Tongue (tissue), 2 donors: ENCODE data around the gene ENGASE. TPM values are rescaled to one million over a fixed set of nuclear protein-coding genes. Genes with fewer than 3 reads are reported as not detected.

Source experiments
- DNase-seq: peaks from one replicate; pipeline ENCODE4 v3.0.0-alpha.2; 2015
- total RNA-seq: library from RNA; depleted of rRNA; stranded (reverse); fragments of >200 nt; gene quantifications from one replicate; pipeline ENCODE4 v1.2.3, GENCODE V29; 2014

Gene ENGASE
- total RNA-seq, 1 donor from 2014 or later = 18.8 TPM

DNA sequence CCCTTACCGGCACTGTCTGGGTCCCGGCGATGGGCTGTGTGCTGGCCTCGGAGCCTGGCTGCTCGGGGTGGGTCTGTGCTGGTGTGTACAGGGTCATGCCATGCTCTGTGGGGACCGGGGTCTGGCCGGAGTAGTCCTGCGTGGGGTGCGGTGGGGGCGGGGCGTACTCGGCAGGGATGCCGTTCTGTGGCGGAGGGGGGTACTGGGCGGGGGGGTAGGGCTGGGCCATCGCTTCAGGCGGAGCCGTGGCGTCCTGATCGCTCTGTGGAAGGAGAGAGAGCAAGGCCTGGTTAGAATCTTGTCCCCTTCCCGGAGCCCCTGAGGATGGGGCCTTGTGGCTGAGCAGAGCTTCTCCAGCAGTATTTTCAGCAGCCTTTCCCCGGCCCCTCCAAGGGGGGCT, 40.9 kb downstream of the ENGASE start:
- DNase-seq = peak; percentile 25

DNA sequence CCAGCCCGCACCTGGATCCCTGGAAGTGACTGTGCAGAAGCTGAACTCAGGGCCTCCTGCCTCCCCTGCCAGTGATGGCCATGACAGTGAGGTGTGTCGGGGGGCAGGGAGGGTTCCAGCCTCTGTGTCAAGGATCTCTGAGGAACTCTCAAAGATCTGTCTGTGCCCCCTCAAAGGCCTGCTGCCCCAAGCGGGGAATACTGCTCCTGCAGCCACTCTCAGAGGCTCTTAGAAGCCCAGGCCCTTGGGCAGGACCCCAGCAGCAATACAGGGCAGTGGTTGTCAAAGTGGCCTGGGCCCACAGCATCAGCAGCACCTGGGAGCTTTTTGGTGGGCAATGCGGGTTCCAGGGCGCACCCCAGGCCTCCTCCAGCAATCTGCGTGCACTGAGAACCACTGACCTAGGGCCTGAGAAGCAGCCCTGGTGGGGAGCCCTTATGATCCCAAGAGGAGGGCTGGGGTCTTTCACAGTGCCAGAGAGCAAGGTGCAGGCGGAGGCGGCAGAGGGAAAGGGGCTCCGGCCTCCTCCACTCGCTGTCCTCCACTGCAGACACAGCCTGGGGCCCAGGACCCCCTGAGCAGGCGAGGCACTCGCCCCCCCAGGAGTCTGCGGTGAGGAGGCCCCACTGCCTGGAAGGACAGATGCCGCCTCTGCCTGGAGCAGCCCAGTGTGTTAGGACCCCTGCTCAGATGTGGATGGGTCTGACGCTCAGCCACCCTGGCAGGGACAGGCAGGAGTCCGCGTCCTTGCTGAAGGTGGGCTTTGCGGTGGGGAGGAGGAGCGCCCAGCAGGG, 42.1 kb downstream of the ENGASE start:
- no peak for DNase-seq

DNA sequence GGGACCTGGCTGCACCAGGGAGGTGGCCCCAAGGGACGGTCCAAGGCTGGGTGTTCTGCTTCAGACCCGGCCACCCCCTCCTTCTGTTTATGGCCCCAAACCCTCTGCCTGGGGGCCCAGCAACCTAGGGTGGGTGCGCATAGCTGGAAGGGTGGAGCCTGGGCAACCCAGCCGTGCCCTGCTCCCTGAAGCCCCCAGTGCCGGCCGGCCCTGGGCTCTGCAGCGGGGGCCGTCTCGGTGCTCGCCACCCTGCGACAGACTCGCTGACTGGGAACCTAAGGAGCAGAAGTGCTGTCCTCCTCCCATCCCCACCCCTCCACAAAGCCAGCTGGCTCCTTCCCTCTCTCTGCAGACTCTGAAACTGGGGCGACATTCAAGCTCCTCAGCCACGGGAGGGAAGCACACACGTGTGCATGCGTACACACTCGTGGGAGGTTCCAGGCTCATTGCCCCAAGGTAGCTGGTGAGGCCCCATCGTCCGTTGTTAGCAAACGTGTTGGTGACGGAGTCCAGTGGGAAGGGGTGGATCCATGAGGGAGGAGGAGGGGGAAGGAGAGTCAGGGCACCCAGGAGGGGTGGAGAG, 43.4 kb downstream of the ENGASE start:
- DNase-seq = no peak

DNA sequence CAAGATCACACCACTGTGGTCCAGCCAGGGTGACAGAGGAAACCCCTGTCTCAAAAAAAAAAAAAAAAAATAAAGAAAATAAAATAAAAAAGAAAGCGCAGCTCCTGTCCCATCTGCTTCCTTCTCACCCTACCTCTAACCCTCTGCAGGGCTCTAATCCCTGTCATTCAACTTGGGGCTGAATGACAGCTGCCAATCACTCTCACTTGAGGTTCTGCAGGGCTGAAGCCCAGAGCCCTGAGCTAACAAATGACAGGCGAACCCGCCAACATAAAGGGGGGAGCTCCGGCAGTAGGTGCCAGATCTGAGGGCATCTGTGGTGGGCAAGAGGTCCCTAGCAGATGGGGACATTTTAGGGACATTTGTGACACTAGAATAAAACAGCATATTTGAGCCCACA, 44.3 kb downstream of the ENGASE start:
- DNase-seq = no peak

DNA sequence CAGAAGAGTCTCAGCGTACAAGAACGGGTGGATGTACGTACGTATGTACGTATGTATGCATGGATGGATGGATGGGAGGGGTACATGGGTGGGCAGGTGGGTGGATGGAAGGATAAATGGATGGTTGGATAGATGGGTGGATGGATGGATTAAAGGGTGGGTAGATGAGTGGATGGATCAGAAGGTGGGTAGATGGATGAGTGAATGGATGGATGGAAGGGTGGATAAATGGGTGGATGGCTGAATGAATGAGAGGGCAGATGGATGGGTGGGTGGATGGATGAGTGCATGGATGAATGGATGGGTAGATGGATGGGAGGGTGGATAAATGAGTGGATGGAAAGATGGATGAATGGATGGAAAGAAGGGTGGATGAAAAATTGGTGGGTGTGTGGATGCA, 45.6 kb downstream of the ENGASE start:
- DNase-seq = no peak

- DNase-seq = no peak
Observed at GRCh38 chr17:79123988-79124387, 49.4 kb downstream of the ENGASE start.

- no peak for DNase-seq
Observed at GRCh38 chr17:79124513-79125209, 50.0 kb downstream of the ENGASE start.

DNA sequence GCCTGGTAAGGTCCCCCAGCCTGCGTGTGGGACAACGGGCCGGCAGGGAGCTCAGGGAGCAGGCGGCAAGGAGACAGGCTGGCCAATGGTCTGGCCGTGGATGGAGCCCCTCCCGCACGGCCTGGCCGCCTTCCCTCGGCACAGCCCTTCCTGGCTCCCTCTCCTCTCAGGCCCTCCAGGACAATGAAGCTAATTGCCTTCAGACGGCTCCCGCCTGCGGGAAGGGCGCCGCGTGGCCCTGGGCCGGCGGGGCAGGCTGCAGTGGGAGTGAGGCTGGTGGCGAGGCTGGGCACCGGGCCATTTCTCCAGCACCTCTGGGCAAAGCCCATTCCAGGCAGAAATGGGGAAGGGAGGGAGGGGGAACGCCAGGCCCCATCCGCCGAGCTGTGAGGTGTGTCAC, 50.9 kb downstream of the ENGASE start:
- no peak for DNase-seq

- no peak for DNase-seq
Observed at GRCh38 chr17:79126139-79126538, 51.5 kb downstream of the ENGASE start.

GRCh38 chr17:79127534-79128135, 53.0 kb downstream of the ENGASE start:
- DNase-seq = no peak

DNA sequence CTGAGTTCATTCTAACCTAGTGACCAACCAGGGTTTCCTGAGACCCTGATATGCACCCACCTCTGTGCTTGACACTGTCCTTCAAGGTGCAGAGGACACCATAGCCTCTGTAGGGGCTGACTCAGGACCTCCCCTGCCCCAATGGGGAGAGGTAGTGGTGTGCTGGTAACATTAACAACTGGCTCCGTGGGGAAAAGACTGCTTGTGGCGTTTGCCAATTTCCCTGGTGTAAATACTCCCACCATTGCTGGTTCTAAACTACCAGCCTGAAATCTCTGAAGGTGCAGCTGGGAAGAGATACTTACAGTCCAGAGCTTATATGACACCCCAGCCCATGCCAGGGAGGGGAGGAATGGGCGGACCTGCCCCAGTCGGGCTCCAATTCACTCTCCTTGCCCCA, 54.9 kb downstream of the ENGASE start:
- no peak for DNase-seq

DNA sequence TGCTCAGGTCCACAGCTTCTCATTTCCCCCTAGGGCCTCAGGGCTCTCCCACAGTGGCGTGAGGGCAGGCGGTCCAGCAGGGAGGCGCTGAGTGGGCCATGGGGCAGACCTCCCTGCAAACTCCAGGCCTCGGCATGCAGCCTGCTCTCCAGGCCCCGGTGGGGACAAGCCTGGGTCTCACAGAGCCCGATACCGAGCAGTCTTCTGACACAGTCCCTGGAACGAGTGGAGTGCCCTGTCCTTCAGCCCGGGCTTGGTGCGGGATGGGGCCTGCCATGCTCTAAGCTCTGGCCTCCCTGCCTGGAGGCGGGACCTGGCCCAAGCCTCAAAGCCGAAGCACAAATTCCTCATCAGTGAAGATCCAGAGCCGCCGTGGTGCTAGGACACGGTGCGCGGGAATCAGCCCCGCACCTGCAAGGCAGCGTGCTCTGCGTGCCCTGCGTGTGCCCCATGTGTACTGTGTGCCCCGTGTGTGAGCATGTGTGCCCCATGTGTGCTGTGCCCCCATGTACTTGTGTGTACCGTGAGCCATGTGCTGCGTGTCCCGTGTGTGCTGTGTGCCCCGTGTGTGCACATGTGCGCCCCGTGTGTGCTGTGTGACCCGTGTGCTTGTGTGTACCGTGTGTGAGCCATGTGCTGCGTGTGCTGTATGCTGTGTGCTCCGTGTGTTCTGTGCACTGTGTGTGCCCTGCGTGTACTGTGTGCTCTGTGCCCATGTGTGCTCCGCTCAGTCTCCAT, 56.1 kb downstream of the ENGASE start:
- DNase-seq = no peak

- DNase-seq = no peak
Observed at GRCh38 chr17:79131274-79131635, 56.6 kb downstream of the ENGASE start.

GRCh38 chr17:79131701-79132100, 57.1 kb downstream of the ENGASE start:
- no peak for DNase-seq

GRCh38 chr17:79132271-79133064, 57.8 kb downstream of the ENGASE start:
- DNase-seq = no peak

GRCh38 chr17:79133214-79133613, 58.6 kb downstream of the ENGASE start:
- no peak for DNase-seq

DNA sequence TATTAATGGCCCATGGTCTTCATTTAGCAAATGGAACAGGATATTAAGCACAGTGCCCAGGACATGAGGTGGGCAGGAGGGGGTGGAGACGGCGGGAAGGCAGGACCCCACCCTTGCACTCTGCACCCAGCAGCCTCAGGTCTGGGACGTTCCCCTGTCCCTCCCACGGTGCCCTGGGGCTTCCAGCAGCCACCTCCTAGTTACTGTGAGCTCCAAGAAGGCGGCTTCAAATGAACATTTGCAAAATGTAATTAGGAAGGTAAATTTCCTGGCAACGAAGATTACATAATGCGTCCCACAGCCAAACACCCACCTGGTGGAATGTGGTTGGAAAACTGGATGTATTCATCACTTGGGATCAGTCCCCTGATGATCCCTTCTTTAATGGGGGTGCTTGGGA, 59.4 kb downstream of the ENGASE start:
- DNase-seq = no peak

- DNase-seq = no peak
Observed at GRCh38 chr17:79135011-79135410, 60.4 kb downstream of the ENGASE start.

- peak; percentile 18 for DNase-seq
Observed at GRCh38 chr17:79135628-79136405, 61.2 kb downstream of the ENGASE start.
